HEK293T (cell line): Measurements from ENCODE around the gene PCIF1.

ENCODE experiments used
- ARNT ChIP-seq: fragments of 450-650 bp; IDR thresholded peaks from 2 replicates; pipeline ENCODE4 v1.6.1; 2017; ENCODE audit warnings: mild to moderate bottlenecking
- CTBP1 ChIP-seq: fragments of 450-650 bp; IDR thresholded peaks from 2 replicates; pipeline ENCODE4 v1.6.1; 2016; ENCODE audit warnings: borderline replicate concordance
- FOXK2 ChIP-seq: fragments of 450-650 bp; IDR thresholded peaks from 2 replicates; pipeline ENCODE4 v1.6.1; 2016; ENCODE audit warnings: mild to moderate bottlenecking
- FOXM1 ChIP-seq: fragments of 450-650 bp; IDR thresholded peaks from 2 replicates; pipeline ENCODE4 v1.6.1; 2017; ENCODE audit warnings: mild to moderate bottlenecking, borderline replicate concordance
- HDGF ChIP-seq: fragments of 450-650 bp; IDR thresholded peaks from 2 replicates; pipeline ENCODE4 v1.6.1; 2017; ENCODE audit warnings: antibody characterized with exemption, borderline replicate concordance
- L3MBTL2 ChIP-seq: fragments of 450-650 bp; conservative IDR thresholded peaks from 2 replicates; pipeline ENCODE4 v1.6.1; 2016; ENCODE audit warnings: mild to moderate bottlenecking
- NFRKB ChIP-seq: fragments of 450-650 bp; IDR thresholded peaks from 2 replicates; pipeline ENCODE4 v1.6.1; 2016; ENCODE audit warnings: mild to moderate bottlenecking, moderate library complexity
- SP1 ChIP-seq: fragments of 450-650 bp; IDR thresholded peaks from 2 replicates; pipeline ENCODE4 v1.6.1; 2017
- TARDBP ChIP-seq: fragments of 450-650 bp; IDR thresholded peaks from 2 replicates; pipeline ENCODE4 v1.6.1; 2016

DNA sequence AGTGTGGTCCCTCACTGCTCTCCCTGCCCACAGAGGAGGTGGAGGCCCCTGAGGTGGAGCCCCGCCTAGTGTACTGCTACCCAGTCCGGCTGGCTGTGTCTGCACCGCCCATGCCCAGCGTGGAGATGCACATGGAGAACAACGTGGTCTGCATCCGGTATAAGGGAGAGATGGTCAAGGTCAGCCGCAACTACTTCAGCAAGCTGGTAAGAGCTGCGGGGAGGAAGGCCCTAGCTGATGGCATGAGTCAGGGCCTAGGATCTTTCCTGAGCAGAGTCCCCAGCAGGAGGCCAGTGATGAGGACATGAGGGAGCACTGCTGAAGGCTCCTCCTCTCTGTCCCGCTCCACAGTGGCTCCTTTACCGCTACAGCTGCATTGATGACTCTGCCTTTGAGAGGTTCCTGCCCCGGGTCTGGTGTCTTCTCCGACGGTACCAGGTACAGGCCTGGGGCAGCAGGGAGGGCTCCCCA, 11.2 kb downstream of the PCIF1 start:
- no peak for TF ChIP-seq SP1
- TF ChIP-seq CTBP1, result no peak
- TF ChIP-seq FOXM1, result no peak
- no peak for TF ChIP-seq NFRKB
- TF ChIP-seq TARDBP, result no peak
- TF ChIP-seq HDGF, result no peak
- no peak for TF ChIP-seq FOXK2
- TF ChIP-seq ARNT, result no peak
- no peak for TF ChIP-seq L3MBTL2
